Measurements from ENCODE around the gene UBALD2.

- TF ChIP-seq SMAD3 (CRISPR knock-in tag; IDR thresholded peaks at IDR 0.05; ENCODE audit: borderline replicate concordance): no peak
- TF ChIP-seq, protein P1, sequence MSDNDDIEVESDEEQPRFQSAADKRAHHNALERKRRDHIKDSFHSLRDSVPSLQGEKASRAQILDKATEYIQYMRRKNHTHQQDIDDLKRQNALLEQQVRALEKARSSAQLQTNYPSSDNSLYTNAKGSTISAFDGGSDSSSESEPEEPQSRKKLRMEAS (CRISPR knock-in tag; IDR thresholded peaks at IDR 0.05): no peak
- no peak for TF ChIP-seq ZNF138 (CRISPR knock-in tag; conservative IDR thresholded peaks at IDR 0.05)
- TF ChIP-seq, protein P2, sequence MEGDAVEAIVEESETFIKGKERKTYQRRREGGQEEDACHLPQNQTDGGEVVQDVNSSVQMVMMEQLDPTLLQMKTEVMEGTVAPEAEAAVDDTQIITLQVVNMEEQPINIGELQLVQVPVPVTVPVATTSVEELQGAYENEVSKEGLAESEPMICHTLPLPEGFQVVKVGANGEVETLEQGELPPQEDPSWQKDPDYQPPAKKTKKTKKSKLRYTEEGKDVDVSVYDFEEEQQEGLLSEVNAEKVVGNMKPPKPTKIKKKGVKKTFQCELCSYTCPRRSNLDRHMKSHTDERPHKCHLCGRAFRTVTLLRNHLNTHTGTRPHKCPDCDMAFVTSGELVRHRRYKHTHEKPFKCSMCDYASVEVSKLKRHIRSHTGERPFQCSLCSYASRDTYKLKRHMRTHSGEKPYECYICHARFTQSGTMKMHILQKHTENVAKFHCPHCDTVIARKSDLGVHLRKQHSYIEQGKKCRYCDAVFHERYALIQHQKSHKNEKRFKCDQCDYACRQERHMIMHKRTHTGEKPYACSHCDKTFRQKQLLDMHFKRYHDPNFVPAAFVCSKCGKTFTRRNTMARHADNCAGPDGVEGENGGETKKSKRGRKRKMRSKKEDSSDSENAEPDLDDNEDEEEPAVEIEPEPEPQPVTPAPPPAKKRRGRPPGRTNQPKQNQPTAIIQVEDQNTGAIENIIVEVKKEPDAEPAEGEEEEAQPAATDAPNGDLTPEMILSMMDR (IDR thresholded peaks at IDR 0.05): no peak
- TF ChIP-seq ESRRA (CRISPR knock-in tag; IDR thresholded peaks at IDR 0.05; ENCODE audit: borderline replicate concordance): no peak
- TF ChIP-seq NR1H2 (CRISPR knock-in tag; IDR thresholded peaks at IDR 0.05): no peak
- no peak for TF ChIP-seq TP53 (CRISPR knock-in tag; IDR thresholded peaks at IDR 0.05)
- no peak for TF ChIP-seq KAT7 (CRISPR knock-in tag; IDR thresholded peaks at IDR 0.05; ENCODE audit: borderline replicate concordance)
- TF ChIP-seq, protein P3, sequence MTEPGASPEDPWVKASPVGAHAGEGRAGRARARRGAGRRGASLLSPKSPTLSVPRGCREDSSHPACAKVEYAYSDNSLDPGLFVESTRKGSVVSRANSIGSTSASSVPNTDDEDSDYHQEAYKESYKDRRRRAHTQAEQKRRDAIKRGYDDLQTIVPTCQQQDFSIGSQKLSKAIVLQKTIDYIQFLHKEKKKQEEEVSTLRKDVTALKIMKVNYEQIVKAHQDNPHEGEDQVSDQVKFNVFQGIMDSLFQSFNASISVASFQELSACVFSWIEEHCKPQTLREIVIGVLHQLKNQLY (CRISPR knock-in tag; IDR thresholded peaks at IDR 0.05): no peak
- TF ChIP-seq SP1 (CRISPR knock-in tag; conservative IDR thresholded peaks at IDR 0.05): no peak
- TF ChIP-seq USF2 (CRISPR knock-in tag; IDR thresholded peaks at IDR 0.05): no peak
- no peak for TF ChIP-seq CREB1 (CRISPR knock-in tag; IDR thresholded peaks at IDR 0.05)
- no peak for TF ChIP-seq JUN (CRISPR knock-in tag; IDR thresholded peaks at IDR 0.05)
Measured at GRCh38 chr17:76272541-76273444, 7.6 kb downstream of the UBALD2 start.
